Endothelial cell of umbilical vein (primary cell): Measurements from ENCODE around the gene NUMBL. TPM values are rescaled to one million over a fixed set of nuclear protein-coding genes. Genes with fewer than 3 reads are reported as not detected.
A peak's percentile ranks its signal among the peaks of the same experiment; 100 is the strongest.

Source experiments
- BruUV-seq: library from RNA; stranded (reverse); fragments of 400-500 nt; replicated peaks from 2 replicates; lab custom pipeline; 2021; lab: Mats Ljungman, UMichigan
- CTCF ChIA-PET: fragments of 300-600, 350-600 bp; sonication (Branson Sonifier 250); formaldehyde crosslinking; loops from one replicate; lab custom pipeline; 2021; ENCODE audit warnings: antibody characterized with exemption, inconsistent platforms; lab: Charles Lee
- POLR2A ChIA-PET: fragments of 300-600, 350-600 bp; sonication (Branson Sonifier 250); formaldehyde crosslinking; loops from one replicate; lab custom pipeline; 2021; ENCODE audit warnings: antibody characterized with exemption, inconsistent platforms; lab: Charles Lee
- DNase-seq: peaks from one replicate; pipeline ENCODE4 v3.0.0-alpha.2; 2011; ENCODE audit warnings: low read depth, low spot score
- FAIRE-seq: peaks from 2 replicates; lab custom pipeline; 2011; peaks lifted over from hg19 to GRCh38; lab: Jason Lieb, UNC
- H2AFZ ChIP-seq: 2 replicates; pipeline ENCODE4 v1.6.0; 2012; ENCODE audit warnings: low read depth, low read length, control low read depth, inconsistent platforms
- H3K27ac ChIP-seq: 2 replicates; pipeline ENCODE4 v1.5.1; 2011; ENCODE audit warnings: low read depth, mild to moderate bottlenecking, control low read depth, low read length, moderate library complexity; ENCODE audit not compliant: insufficient read depth
- H3K27me3 ChIP-seq, 2 experiments: 2 replicates each; pipeline versions ENCODE4 v1.6.0 to v1.6.1; 2011; ENCODE audit warnings: low read length in 2 of 2, mixed read lengths in 1 of 2; ENCODE audit not compliant: control insufficient read depth in 2 of 2, insufficient read depth in 2 of 2
- H3K36me3 ChIP-seq, 2 experiments: 2 replicates in 1 of 2; 3 replicates in 1 of 2; pipeline ENCODE4 v1.5.1; 2011; ENCODE audit warnings: low read length in 2 of 2, mild to moderate bottlenecking in 1 of 2, moderate library complexity in 1 of 2; ENCODE audit not compliant: control insufficient read depth in 2 of 2, insufficient read depth in 2 of 2; ENCODE audit errors: extremely low read depth in 1 of 2
- H3K4me1 ChIP-seq: 3 replicates; pipeline ENCODE4 v1.5.1; 2011; ENCODE audit warnings: mild to moderate bottlenecking, low read length; ENCODE audit not compliant: control insufficient read depth, insufficient read depth; ENCODE audit errors: extremely low read depth
- H3K4me2 ChIP-seq: 2 replicates; pipeline ENCODE4 v1.6.1; 2011; ENCODE audit warnings: low read length, control low read depth, mixed read lengths; ENCODE audit not compliant: insufficient read depth
- H3K4me3 ChIP-seq, 3 experiments: fragments of 200-600 bp in 1 of 3; sonication (generic), shearing (Covaris generic) in 1 of 3; replicated peaks in 1 of 3; 2 replicates each; pipeline ENCODE4 v1.5.1; 2011 to 2016; ENCODE audit warnings: control low read depth in 3 of 3, low read length in 3 of 3, mild to moderate bottlenecking in 2 of 3, inconsistent platforms in 1 of 3, low read depth in 1 of 3, moderate library complexity in 1 of 3; ENCODE audit not compliant: insufficient read depth in 1 of 3
- H3K79me2 ChIP-seq: 2 replicates; pipeline ENCODE4 v1.6.0; 2012; ENCODE audit warnings: low read length, inconsistent platforms; ENCODE audit not compliant: control insufficient read depth, insufficient read depth
- H3K9ac ChIP-seq: replicated peaks from 2 replicates; pipeline ENCODE3; 2011; ENCODE audit warnings: low read length, control low read depth; ENCODE audit not compliant: insufficient read depth; ENCODE audit errors: extremely low read depth
- H3K9me1 ChIP-seq: replicated peaks from 3 replicates; pipeline ENCODE4 v1.6.0; 2011; ENCODE audit warnings: mild to moderate bottlenecking, low read length; ENCODE audit not compliant: control insufficient read depth, insufficient read depth; ENCODE audit errors: extremely low read depth
- H3K9me3 ChIP-seq: replicated peaks from 2 replicates; pipeline ENCODE4 v1.5.1; 2012; ENCODE audit warnings: low read length, inconsistent platforms; ENCODE audit not compliant: control insufficient read depth, insufficient read depth
- H4K20me1 ChIP-seq: replicated peaks from 2 replicates; pipeline ENCODE3; 2011; ENCODE audit warnings: mild to moderate bottlenecking, low read length; ENCODE audit not compliant: control insufficient read depth, insufficient read depth; ENCODE audit errors: extremely low read depth
- FOS ChIP-seq: IDR thresholded peaks from 2 replicates; pipeline ENCODE4 v1.6.1; 2011; ENCODE audit warnings: mild to moderate bottlenecking, low read length, moderate library complexity, borderline replicate concordance; ENCODE audit not compliant: insufficient read depth
- JUN ChIP-seq: IDR thresholded peaks from 2 replicates; pipeline ENCODE4 v1.6.1; 2011; ENCODE audit warnings: borderline replicate concordance, low read depth; ENCODE audit not compliant: insufficient read length, insufficient read depth
- MAX ChIP-seq: IDR thresholded peaks from 2 replicates; pipeline ENCODE4 v1.6.1; 2011; ENCODE audit not compliant: insufficient read depth, insufficient read length
- MYC ChIP-seq: IDR thresholded peaks from one replicate; pipeline ENCODE4 v1.6.1; 2011; ENCODE audit warnings: mild to moderate bottlenecking, low read depth, low read length
- POLR2A ChIP-seq: IDR thresholded peaks from 2 replicates; pipeline ENCODE4 v1.6.1; 2012; ENCODE audit warnings: low read depth, mild to moderate bottlenecking, control low read depth, low read length
- POLR2AphosphoS5 ChIP-seq: IDR thresholded peaks from 2 replicates; pipeline ENCODE4 v1.6.1; 2012; ENCODE audit warnings: low read depth, mild to moderate bottlenecking, control low read depth, low read length, moderate library complexity; ENCODE audit not compliant: insufficient read depth
- dilution Hi-C: fragments of 300-500 bp; cut with MboI; formaldehyde crosslinking; loops from one replicate; pipeline ENCODE4 v1.15.0; 2019; ENCODE audit warnings: low sequenced_read_pairs; ENCODE audit not compliant: extremely low pct_ligation_motif_present
- intact Hi-C: fragments of 100-400 bp; cut with micrococcal nuclease; formaldehyde crosslinking; loops from one replicate; pipeline ENCODE4 v1.10.0; 2022
- polyA plus RNA-seq, 4 experiments: library from polyadenylated mRNA; depleted of rRNA in 3 of 4; stranded (reverse) in 3 of 4; unstranded in 1 of 4; fragments of >200 nt; gene quantifications; 2 replicates each; pipeline versions ENCODE4 v1.2.1 to v1.2.3, GENCODE V29; 2011 to 2012; ENCODE audit warnings: missing spikeins in 1 of 4
- total RNA-seq: library from RNA; stranded (reverse); gene quantifications from 2 replicates; pipeline ENCODE4 v1.2.3, GENCODE V29; 2021

The NUMBL gene
- total and polyA plus RNA-seq, 2 donors (not counting 3 experiments of a cell fraction or from before 2014, with no cell fraction given), result 21.5 to 46.7 TPM

GRCh38 chr19:40718774-40719391, 28.4 kb upstream of the NUMBL start:
- dilution Hi-C loops, result no loop called here
- intact Hi-C loops, result no loop called here
- POLR2A ChIA-PET, result no interaction called here

More at GRCh38 chr19:40718774-40719391, 28.4 kb upstream of the NUMBL start:
- peak overlapping the region; percentile 34 to 78 (median 40) for H3K4me3 ChIP-seq
- no peaks in the 10 kb centered on the region for H3K9me3 ChIP-seq
- peak overlapping the region; percentile 82 for H3K4me2 ChIP-seq
- FAIRE-seq, result no peak
- no peak overlapping the region for H2AFZ ChIP-seq
- H3K79me2 ChIP-seq, result peaks cover 45% of the 10 kb centered on the region
- H3K27me3 ChIP-seq, result no peaks in the 10 kb centered on the region
- no peaks in the 10 kb centered on the region for H3K9me1 ChIP-seq
- DNase-seq, result peak; percentile 49
- CTCF ChIA-PET, result interaction anchor here (1.3 kb wide), 1 partner anchor 88 kb away, joined by 3 read pairs; no protein-coding TSS in a partner anchor
- peak overlapping the region; percentile 81 for H3K9ac ChIP-seq
- TF ChIP-seq POLR2AphosphoS5 (peak; percentile 50), JUN (no peak), MAX (no peak), FOS (no peak), MYC (no peak), POLR2A (no peak)
- peaks cover 62% of the 10 kb centered on the region for H3K4me1 ChIP-seq
- no TSS peak for BruUV-seq
- no peaks in the 10 kb centered on the region for H4K20me1 ChIP-seq
- H3K27ac ChIP-seq, result peak overlapping the region; percentile 94
- peaks cover 0 to under 1% of the 10 kb centered on the region in 2 experiments for H3K36me3 ChIP-seq
